GM21529 (cell line): ENCODE data around the gene FBF1.

Experiments used
- ATAC-seq: cut with Tn5 transposase; IDR thresholded peaks from one replicate; pipeline ENCODE4 v1.9.1; 2021; ENCODE audit not compliant: unreplicated experiment

The FBF1 gene

DNA sequence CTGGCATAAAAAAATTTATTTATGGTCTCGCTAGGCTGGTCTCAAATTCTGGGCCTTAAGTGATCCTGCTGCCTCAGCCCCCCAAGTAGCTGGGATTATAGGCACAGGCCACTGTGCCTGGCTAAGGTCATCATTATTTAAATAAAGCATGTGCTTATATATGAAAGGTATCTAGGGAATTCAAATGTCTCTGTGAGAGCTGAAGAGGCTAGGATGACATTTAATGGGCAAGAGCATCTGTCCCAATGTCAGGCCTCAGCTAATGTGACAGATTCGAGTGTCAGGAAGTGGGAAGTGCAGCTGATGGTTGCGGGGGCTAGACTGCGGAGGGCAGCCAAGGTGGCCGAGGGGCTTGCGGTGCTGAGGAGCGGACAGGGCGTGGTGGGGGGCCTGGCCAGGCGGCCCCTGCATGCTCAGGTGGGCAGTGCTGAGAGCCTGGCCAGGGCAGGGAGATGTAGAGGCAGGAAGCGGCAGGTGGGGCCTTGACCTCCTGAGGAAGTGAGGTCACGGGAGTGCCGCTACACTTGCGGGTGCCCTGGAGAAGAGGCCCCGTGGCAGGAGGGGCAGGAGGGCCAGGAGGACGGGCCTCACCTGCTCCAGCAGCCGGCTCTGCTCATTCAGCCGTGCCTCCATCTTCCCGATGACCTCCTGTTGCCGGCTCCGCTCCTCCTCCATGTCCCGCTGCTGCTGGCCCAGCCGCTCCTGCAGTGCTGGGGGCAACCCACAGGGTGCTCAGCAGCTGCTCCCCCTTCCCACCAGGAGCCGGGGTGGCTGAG, 23.5 kb downstream of the FBF1 start:
- ATAC-seq = no peak

GRCh38 chr17:75915268-75915667, 25.6 kb downstream of the FBF1 start:
- ATAC-seq = no peak

DNA sequence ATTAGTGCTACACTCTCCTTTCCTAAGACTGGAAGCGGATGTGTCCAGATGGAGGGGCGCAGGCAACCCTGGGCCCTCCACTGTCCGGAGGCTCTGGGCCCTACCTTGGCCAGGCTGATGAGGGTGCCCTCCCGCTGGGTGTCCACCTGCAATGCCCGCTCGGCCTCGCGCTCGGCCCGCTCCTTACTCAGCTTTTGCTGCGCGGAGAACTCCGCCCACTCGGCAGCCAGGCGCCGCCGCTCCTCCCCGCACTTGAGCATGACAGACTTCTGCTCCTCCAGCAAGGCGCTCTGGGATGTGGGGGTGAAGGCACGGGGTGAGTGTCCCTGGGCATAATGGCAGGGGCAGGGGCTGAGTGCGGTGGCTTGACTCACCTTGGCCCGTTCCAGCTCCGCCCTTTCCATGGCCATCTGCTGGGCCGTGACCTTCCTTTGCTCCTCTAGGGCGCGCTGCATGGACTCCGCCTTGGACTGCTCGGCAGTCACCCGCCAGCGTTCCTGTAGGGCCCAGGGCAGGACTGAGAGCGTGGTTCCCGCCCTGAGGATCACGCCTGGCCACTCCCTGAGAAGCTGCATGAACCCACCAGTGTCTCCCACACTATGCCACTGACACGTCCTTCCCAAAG, 26.1 kb downstream of the FBF1 start:
- no peak for ATAC-seq

DNA sequence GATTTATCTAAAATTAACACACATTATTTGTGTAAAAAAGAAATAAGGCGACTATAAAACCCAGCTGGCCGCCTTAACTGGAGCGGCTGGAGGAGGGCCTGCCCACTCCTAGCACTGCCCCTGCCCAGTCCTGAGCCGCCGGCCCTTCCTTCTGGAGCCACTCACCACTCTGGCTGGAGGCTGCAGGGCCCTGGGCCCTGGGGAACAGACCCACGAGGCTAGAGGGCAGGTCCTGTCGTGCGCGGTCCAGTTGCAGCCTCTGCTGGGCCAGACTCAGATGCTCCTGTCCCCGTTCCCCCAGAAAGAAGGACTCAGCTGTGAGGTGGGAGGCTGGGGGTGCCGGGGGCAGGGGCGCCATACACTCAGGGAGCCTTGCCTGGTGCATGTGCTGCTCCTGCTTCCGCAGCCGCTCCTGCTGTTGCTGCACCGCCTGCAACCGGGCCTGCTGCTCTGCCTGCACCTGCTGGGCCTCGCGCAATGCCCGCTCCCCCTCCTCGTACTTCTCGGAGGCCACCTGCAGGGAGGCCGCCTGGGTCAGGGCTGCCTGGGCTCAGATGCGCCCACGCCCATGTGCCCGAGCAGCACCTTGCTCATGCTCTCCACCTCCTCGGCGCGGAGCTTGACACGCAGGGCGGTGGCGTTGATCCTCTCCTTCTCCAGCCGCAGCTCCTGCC, 27.2 kb downstream of the FBF1 start:
- ATAC-seq = no peak

DNA sequence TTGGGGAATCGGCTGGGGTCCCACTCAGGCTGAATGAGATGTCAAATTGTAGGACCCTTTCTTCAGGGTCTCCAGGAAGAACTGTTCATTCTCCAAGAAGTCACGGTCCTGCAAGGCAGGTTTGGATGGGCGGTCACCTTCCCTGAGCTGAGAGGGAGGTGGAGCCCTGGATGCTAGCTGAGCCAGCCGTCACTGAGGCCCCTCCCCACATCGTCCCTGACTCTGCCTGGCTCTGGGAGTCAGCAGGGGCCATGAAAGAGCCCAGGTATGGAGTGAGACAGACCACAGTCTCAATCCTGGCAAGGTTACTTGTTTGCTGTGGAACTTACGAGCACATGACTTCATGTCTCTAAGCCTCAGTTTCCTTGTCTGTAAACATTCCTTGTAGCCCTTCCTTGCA, 30.1 kb downstream of the FBF1 start:
- no peak for ATAC-seq

- no peak for ATAC-seq
These were observed 31.0 kb downstream of the FBF1 start for GRCh38 chr17:75909812-75910274.

- ATAC-seq = no peak
These were observed 31.6 kb downstream of the FBF1 start for GRCh38 chr17:75909051-75909811.

- ATAC-seq = no peak
These were observed 32.6 kb downstream of the FBF1 start for GRCh38 chr17:75908201-75908600.

DNA sequence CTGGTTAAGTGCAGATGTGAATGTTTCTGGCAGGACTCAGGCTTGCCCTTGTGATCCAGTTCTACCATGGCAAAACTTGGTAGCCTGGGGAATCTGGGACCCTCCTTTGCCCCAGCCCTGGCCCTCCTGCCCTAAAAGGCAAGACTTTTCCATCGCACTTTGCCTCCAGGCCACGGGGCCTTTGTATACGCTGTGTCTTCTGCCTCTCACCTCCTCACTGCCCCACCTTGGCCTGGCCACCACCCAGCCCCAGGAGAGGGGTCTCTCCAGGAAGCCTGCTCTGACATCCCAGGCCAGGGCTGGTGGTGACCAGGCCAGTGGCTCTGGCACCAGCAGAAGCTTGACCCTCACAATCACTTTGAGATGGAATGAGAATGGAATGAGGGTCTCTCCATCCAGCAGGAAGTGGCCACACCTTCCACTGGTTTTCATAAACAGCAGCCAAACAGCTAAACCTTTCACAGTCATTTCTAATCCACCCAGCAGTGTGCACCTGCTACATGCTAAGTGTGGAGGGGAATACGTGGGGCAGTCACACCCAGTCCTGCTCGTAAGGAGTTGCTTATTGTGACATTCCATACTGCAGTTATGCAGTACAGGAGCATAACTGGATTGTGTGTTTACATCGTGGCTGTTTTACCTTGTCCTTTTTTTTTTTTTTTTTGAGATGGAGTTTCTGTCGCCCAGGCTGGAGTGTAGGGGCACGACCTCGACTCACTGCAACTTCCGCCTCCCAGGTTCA, 34.5 kb downstream of the FBF1 start:
- no peak for ATAC-seq

DNA sequence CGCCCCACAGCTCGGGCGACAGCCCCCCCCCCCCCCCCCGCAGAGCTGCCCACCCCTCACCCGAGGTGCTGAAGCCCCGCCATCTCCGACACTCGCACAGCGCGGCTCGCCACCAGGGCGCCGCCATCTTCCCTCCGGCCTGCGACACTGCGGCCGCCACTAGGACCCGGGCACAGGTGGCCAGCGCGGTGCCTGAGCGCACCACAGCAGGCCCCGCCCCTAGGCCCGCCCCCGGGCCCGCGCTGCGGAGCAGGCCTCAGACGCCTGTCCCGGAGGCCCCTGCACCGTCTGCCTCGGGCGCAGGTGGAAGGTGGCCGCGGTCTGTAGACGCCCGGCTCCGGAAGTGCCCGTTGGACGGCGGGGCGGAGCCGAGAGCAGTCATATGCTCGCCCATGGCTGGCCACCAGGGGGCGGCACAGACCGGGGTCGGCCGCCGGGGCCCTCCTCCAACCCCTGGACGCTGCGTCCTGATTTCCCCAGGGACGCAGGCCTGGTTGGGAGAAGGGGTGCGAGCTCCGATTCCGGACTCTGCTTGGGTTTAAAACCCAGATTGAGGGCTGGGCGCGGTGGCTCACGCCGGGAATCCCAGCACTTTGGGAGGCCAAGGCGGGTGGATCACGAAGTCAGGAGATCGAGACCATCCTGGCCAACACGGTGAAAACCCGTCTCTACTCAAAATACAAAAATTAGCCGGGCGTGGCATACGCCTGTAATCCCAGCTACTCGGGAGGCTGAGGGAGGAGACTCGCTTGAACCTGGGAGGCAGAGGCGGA, 35.9 kb downstream of the FBF1 start, which contains the start of gene MRPL38:
Gene MRPL38, minus strand, starts transcription at position 136 of the 773 bp plus-strand sequence. Its CDS starts 9 bp downstream, at position 127.
- ATAC-seq = peak; percentile 91

GRCh38 chr17:75902406-75902805, 38.4 kb downstream of the FBF1 start:
- ATAC-seq = no peak

GRCh38 chr17:75901727-75902126, 39.1 kb downstream of the FBF1 start:
- no peak for ATAC-seq

- no peak for ATAC-seq
These were observed 39.9 kb downstream of the FBF1 start for GRCh38 chr17:75900691-75901533.

- ATAC-seq = no peak
These were observed 40.9 kb downstream of the FBF1 start for GRCh38 chr17:75899767-75900468.

DNA sequence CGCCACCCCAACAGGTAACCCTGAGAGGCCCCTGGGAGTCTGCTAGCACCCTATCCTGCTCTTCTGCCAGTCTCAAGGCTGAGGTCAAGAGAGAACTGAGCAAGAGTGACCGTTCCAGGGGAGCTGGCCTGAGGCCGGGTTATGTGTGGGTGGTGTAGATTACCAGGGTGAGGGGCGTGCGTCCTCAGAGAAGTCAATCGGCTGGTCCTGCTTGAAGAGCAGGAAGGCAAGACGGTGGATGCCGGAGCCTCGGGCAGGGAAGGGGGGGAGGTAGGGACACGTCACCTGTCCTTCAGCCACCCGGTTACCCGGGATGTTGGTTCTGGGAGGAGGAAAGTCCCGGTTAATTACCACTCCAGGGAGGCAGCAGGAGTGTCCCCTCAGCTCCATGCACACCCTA, 41.5 kb downstream of the FBF1 start:
- no peak for ATAC-seq

DNA sequence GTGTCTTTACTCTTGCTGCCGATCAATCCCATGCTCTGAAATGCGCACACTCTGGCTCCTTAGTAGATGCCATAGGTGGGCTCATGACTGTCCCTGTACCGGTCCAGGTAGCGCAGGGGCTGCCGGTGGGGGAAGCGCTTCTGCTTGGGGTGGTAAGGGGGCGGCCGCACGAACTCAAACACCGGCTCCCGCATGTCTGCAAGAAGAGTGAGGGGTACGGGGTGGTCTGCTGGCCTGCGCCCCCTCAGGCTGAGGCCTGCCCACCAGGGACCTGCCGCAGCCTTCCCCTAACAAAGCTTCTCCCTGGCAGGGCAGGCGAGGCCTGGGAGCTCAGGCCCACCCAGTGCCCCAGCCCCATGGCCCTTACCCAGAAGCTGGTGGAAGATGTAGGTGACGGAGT, 42.1 kb downstream of the FBF1 start:
- ATAC-seq = no peak

GRCh38 chr17:75898065-75898464, 42.8 kb downstream of the FBF1 start:
- ATAC-seq = no peak
